Raji (cell line): Measurements from ENCODE around the gene ABLIM1.

Source experiments
- POLR2A ChIP-seq: IDR thresholded peaks from 2 replicates; pipeline ENCODE4 v1.6.1; 2011; ENCODE audit warnings: low read depth, low read length, control low read depth; ENCODE audit not compliant: insufficient read depth

The ABLIM1 gene

GRCh38 chr10:114398587-114399331 is 259.3 kb downstream of the ABLIM1 start:
- no peak for TF ChIP-seq POLR2A

GRCh38 chr10:114397651-114398145 is 260.4 kb downstream of the ABLIM1 start:
- no peak for TF ChIP-seq POLR2A

GRCh38 chr10:114396464-114396863 is 261.6 kb downstream of the ABLIM1 start:
- no peak for TF ChIP-seq POLR2A

- no peak for TF ChIP-seq POLR2A
These were observed 262.6 kb downstream of the ABLIM1 start for GRCh38 chr10:114395366-114396022.

GRCh38 chr10:114394531-114394930 is 263.5 kb downstream of the ABLIM1 start:
- no peak for TF ChIP-seq POLR2A

- TF ChIP-seq POLR2A: no peak
These were observed 264.2 kb downstream of the ABLIM1 start for GRCh38 chr10:114393886-114394285.

- no peak for TF ChIP-seq POLR2A
These were observed 264.6 kb downstream of the ABLIM1 start for GRCh38 chr10:114393482-114393881.

- TF ChIP-seq POLR2A: no peak
These were observed 265.8 kb downstream of the ABLIM1 start for GRCh38 chr10:114392112-114392835.

- TF ChIP-seq POLR2A: no peak
These were observed 266.5 kb downstream of the ABLIM1 start for GRCh38 chr10:114391599-114391998.

GRCh38 chr10:114389426-114389825 is 268.6 kb downstream of the ABLIM1 start:
- TF ChIP-seq POLR2A: no peak

- no peak for TF ChIP-seq POLR2A
These were observed 269.8 kb downstream of the ABLIM1 start for GRCh38 chr10:114388275-114388674.

GRCh38 chr10:114387784-114388183 is 270.3 kb downstream of the ABLIM1 start:
- TF ChIP-seq POLR2A: no peak

- no peak for TF ChIP-seq POLR2A
These were observed 271.6 kb downstream of the ABLIM1 start for GRCh38 chr10:114386452-114386851.

- TF ChIP-seq POLR2A: no peak
These were observed 272.5 kb downstream of the ABLIM1 start for GRCh38 chr10:114385557-114385956.

- no peak for TF ChIP-seq POLR2A
These were observed 273.5 kb downstream of the ABLIM1 start for GRCh38 chr10:114384601-114385000.

- no peak for TF ChIP-seq POLR2A
These were observed 273.9 kb downstream of the ABLIM1 start for GRCh38 chr10:114384181-114384580.
